HG02678 (cell line): ENCODE results near the gene GPR55.

ENCODE experiments used
- ATAC-seq: cut with Tn5 transposase; IDR thresholded peaks from one replicate; pipeline ENCODE4 v1.9.1; 2021; ENCODE audit warnings: mild to moderate bottlenecking, moderate library complexity; ENCODE audit not compliant: unreplicated experiment

Gene GPR55

GRCh38 chr2:230919681-230920080, 5.4 kb downstream of the GPR55 start:
- no peak for ATAC-seq

GRCh38 chr2:230919240-230919639, 5.8 kb downstream of the GPR55 start:
- ATAC-seq = no peak

- no peak for ATAC-seq
Observed at GRCh38 chr2:230916218-230916617, 8.8 kb downstream of the GPR55 start.

GRCh38 chr2:230915319-230915718, 9.7 kb downstream of the GPR55 start:
- ATAC-seq = no peak

- ATAC-seq = no peak
Observed at GRCh38 chr2:230914886-230915285, 10.2 kb downstream of the GPR55 start.

- ATAC-seq = no peak
Observed at GRCh38 chr2:230913406-230914143, 11.5 kb downstream of the GPR55 start.

- no peak for ATAC-seq
Observed at GRCh38 chr2:230912724-230913123, 12.3 kb downstream of the GPR55 start.

GRCh38 chr2:230912046-230912445, 13.0 kb downstream of the GPR55 start:
- no peak for ATAC-seq

- ATAC-seq = no peak
Observed at GRCh38 chr2:230910546-230911177, 14.4 kb downstream of the GPR55 start.

- no peak for ATAC-seq
Observed at GRCh38 chr2:230909841-230910545, 15.0 kb downstream of the GPR55 start.

GRCh38 chr2:230908595-230909191, 16.3 kb downstream of the GPR55 start:
- ATAC-seq = no peak

- ATAC-seq = no peak
Observed at GRCh38 chr2:230908092-230908594, 16.9 kb downstream of the GPR55 start.

GRCh38 chr2:230907361-230908091, 17.5 kb downstream of the GPR55 start:
- no peak for ATAC-seq

- no peak for ATAC-seq
Observed at GRCh38 chr2:230906471-230907230, 18.4 kb downstream of the GPR55 start.

GRCh38 chr2:230905448-230906421, 19.3 kb downstream of the GPR55 start:
- ATAC-seq = no peak

- no peak for ATAC-seq
Observed at GRCh38 chr2:230904856-230905447, 20.1 kb downstream of the GPR55 start.

GRCh38 chr2:230903231-230904150, 21.6 kb downstream of the GPR55 start:
- no peak for ATAC-seq
